ENCODE results near the gene DHCR7.
"Not testable (repeated sequence)": the region's sequence is repeated elsewhere in the genome, so short reads cannot be mapped to it uniquely, and the experiment has no call there.

DHCR7 gene

GRCh38 chr11:71436861-71437260 lies 11.3 kb downstream of the DHCR7 start:
- no peak for DNase-seq

DNA sequence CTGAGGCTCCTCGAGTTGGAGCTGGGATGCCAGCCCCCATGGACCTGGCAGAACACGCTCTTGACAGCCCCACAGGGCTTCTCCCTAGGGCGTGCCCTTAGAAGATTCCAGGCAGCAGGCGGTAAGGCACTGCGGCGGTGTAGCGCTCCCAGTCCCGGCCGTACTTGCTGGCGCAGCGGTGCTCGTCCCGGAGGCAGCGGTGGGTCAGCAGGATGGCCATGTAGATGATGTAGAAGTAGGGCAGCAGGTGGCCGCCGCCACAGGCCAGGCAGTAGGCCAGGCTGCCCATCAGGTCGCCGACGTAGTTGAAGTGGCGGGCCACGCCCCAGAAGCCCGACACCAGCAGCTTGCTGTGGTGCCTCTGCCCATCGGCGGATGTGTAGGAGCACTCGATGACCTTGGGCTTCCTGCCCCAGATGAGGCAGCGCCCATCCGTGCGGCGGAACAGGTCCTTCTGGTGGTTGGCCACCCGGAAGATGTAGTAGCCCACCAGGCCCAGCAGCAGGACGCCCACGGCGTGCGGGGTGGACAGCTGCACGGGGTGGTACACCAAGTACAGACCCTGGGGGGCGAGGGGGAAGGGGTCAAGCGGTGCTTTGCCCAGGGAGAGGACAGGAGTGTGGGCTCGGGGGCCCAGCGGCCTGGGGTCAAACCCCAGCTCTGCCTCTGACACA lies 12.8 kb downstream of the DHCR7 start:
- no peak for DNase-seq

GRCh38 chr11:71434576-71435130 lies 13.5 kb downstream of the DHCR7 start:
- DNase-seq, result no peak

DNA sequence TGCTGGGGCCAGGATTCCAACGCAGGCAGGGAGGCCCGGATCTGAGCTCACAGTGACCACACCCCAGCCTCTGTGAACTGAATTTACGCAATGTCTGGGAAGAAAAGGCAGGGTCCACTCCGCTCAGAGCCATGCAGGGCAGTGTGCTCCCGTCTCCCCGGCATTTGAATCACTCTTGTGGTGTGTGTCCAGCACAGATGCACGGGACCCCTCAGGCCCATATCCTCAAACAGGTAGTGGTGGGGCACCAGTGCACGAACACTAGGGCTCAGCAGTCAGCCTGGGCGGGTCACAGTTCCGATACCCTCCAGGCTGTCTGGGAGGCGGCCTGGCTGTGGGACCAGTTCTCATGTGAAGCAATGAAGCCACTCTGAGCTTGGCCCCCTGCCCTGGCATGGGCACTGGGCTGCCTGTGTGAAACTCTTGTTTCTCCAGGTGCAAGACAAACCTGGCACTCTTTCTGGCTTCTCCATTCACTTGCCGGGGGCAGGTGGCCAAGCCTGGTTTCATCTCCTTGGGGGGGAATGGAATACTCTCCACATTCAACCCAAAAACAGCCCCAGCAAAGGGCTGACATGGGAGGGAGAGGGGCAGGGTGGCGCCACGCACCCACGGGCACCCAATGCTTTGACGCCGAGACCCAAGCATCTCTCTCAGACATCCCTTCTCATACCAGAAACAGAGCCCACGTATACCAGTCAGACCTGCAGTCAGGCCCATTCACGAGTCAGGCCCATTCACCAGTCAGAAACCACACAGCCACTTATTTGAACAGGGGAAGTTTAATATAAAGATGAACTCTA lies 14.3 kb downstream of the DHCR7 start:
- DNase-seq, result no peak

GRCh38 chr11:71432761-71433647 lies 15.2 kb downstream of the DHCR7 start:
- DNase-seq, result no peak

DNA sequence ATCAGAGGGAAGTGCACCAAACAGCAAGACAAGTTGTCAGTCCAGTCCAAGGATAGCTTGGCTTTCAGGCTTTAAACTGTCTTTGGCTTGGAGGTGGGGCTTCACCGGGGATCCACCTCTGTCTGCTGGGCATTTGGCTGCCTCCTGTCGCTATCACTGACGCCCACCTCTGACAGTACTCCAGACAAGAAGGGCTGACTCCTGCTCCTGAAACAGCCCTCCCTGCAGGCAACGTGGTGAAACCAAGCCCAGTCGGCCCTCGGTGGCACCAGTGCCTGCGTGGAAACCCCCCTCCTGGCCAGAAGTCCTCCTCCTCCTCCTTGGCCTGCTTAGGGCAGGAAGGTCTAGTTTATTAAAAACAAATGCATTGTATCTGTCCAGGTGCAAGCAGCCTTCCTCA lies 16.9 kb downstream of the DHCR7 start:
- no peak for DNase-seq

DNA sequence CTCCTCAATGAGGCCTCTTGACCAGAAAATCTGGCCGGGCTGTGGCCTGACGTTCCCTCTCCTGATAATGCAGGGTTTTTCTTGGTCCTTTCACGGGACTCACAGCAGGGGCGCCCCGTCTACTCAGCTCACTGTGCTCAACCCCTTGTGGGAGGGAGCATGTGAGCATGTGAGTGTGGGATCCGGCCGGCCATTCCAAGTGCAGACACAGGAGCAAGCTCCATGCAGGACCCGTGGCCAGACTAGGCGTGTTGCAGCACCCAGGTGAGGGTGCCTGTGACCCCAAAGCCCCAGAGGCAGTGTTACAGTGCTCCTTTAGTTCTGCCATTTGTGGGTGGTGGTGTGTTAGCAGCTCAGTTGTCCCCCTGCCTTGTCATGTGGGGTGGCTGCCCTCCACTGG lies 18.0 kb downstream of the DHCR7 start:
- DNase-seq, result no peak

DNA sequence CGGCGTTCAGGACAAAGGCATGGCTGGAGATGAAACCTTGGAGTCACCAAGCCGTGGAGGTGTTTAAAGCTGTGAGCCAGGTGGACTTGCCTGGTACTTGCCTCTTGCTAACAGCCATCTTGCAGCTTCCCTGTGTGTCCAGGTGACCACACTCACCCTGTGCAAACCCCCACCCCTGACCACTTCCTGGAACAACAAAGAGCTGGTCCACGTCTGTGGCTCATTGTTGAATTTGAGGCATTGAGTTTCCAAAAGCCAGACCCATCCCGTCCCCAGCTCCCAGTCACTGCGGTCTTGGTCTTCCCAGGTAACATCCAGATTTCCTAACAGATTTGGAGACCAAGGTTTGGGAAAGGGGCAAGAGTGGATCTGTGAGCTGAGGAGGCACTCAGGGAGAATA lies 18.5 kb downstream of the DHCR7 start:
- DNase-seq, result no peak

GRCh38 chr11:71428861-71429435 lies 19.2 kb downstream of the DHCR7 start:
- DNase-seq, result no peak

DNA sequence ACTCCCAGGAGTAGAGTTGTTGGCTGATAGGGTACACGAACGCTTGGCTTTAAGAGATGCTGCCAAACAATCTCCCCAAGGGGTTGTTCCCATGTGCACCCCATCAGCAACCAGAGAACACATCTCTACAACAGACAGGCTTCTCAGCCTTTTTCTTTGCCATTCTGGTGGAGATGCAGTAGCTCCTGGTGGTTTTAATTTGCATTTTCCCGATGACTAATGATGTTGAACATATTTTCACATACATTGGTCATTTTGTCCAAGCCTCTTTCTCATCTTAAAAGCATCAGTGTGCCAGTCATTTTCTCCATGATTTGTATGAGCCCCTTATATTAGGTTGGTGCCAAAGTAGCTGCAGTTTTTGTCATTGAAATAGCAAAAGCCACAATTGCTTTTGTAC lies 21.8 kb downstream of the DHCR7 start:
- DNase-seq, result no peak

- DNase-seq, result no peak
Observed at GRCh38 chr11:71425860-71426259, 22.3 kb downstream of the DHCR7 start.

- no peak for DNase-seq
Observed at GRCh38 chr11:71425409-71425808, 22.8 kb downstream of the DHCR7 start.

DNA sequence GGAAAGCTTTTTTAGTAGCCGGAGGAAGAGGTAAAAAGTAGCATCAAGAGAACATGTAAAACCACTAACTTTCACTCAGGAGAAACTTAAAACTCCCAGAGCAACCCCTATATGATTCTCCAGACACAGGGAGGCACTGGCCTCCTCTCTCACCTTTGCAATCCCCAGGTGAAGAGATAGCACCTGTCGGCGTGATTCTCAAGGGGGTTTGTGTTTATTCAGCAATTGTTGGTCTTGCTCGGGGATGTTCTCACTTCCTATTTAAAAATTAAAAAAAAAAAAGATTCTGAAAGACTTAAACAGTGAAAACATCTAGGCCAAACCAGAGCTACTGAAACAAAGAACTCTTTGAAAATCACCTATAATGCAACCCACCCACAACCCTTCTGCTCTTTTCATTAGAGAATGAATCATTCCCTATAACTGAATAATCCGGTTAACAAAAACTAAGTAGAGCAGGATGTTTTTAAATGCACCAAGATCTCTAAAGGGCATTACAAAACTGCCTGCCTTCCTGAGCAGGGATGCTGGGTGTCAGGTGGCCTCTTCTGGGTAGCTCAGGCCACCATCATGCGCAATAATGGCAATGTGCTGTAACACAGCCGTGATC lies 24.9 kb downstream of the DHCR7 start:
- DNase-seq, result no peak

DNA sequence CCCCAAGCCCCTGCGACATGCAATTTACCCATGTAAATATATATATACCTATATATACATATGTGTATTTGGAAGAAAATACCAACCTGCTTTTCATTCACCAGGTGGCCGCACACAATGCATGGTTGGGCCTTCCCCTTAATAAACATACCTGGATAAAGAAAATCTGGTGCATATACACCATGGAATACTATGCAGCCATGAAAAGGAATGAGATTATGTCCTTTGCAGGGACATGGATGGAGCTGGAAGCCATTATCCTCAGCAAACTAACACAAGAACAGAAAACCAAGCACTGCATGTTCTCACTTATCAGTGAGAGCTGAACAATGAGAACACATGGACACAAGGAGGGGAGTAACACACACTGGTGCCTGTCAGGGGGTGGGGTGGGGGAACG lies 25.9 kb downstream of the DHCR7 start:
- DNase-seq, result not testable (repeated sequence)

- DNase-seq, result no peak
Observed at GRCh38 chr11:71421392-71421950, 26.7 kb downstream of the DHCR7 start.

DNA sequence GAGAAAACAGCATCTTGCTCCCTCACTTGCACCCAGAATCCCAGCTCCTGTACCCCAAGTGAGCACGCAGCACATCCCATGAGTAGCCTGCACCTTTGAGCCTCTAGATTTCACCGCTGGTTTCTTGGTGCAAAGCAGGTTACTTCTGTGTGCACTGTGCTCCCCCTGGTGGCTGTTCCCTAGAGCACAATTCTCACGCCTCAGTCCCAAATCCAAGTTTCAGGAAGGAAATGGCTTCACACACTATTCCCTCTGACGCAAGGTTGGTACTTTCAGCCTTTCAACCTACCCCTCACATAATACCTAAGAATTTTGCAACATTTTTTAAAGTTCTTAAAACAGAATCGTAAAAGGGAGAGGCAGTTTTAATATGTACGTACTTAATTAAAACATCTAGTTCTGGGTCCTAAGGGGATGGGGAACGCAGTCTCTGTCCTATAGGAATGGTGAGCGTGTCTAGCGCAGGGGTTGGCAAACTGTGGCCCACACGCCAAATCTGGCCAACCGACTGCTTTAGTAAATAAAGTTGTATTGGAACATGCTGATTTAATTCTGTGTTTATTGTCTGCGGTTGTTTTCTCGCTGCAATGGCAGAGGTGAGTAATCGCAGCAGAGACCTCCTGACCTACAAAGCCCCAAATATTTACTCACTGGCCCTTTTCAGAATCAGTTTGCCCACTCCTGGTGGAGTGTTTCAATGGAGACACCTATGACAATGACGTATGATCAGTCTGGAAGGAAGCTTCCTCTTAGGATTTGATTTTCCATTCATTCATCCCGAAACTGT lies 27.5 kb downstream of the DHCR7 start:
- peak; percentile 59 for DNase-seq

- no peak for DNase-seq
Observed at GRCh38 chr11:71418643-71419042, 29.6 kb downstream of the DHCR7 start.

DNA sequence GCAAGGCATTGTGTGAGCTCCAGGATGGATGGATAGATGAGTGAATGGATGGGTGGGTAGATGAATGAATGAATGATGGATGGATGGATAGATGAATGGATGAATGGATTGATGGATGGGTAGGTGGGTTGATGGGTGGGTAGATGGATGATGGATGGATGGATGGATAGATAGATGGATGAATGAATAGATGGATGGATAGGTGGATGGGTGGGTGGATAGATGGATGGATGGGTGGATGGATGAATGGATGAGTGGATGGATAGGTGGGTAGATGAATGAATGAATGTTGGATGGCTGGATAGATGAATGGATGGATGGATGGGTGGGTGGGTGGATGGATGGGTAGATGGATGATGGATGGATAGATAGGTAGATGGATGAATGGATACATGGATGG lies 33.5 kb downstream of the DHCR7 start:
- DNase-seq, result no peak

DNA sequence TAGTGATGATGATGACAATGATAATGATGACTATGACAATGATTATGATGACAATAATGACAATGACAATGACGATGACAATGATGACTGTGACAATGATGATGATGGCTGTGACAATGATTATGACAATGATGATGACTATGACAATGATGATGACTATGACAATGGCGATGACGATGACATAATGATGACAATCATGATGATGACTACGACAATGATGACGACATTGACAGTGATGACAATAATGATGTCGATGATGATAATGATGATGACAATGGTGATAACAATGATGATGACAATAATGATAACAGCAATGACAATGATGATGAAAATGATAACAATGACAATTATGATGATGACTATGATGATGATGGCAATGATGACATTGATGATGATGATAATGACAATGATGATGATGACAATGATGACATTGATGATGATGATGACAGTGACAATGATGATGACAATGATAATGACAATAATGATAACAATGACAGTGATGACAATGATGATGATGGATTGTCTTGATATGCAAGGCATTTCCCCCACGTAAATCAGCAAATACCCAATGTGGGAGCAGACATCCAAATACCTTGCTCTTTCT lies 37.7 kb downstream of the DHCR7 start:
- no peak for DNase-seq

DNA sequence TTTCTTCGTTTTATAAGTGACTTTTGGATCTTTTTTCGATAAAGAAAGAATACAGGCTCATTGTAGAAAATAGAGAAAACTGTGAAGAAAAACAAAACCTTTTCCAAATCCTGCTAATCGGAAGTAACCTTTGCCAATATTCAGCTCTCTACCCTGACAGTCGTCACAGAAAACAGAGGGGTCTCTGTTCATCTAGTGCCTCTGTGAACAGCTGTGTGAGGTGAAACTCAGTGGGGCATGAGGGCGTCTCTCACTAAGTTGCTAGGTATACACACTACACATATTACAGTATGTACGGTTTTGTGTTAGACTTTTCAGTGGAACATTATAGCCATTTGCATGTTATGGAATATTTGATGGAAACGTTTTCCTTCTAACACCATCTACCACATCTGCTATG lies 39.4 kb downstream of the DHCR7 start:
- DNase-seq, result no peak

GRCh38 chr11:71407356-71407755 lies 40.8 kb downstream of the DHCR7 start:
- no peak for DNase-seq
